ENCODE results near the gene TBC1D22A. TPM values are rescaled to one million over a fixed set of nuclear protein-coding genes. Genes with fewer than 3 reads are reported as not detected.
A peak's percentile ranks its signal among the peaks of the same experiment; 100 is the strongest.

Gene TBC1D22A
- total RNA-seq, 8 experiments from 2014 or later: 6.6 to 31.4 (median 12.3) TPM

DNA sequence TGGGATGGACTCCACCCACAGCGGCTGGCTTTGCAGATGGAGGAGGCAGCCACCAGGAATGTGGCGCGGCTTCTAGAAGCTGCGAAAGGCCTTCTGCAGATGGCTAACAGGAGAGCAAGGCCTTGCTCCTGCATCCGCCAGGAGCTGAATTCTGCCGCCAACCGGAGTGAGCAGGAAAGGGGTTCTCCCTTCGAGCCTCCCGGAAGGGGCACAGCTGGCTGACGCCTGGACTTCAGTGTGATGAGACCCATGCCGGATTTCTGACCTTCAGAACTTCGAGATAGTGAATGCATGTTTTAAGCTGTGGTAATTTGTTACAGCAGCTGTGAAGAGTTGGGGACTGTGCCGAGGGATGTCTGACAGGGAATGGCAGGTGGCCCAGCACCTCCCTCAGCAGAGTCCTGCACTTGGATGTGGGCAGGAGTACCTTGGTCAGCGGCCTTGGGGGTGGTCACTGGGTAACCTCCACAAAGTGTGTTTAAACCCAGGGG is 7.7 kb downstream of the TBC1D22A start:
- no peak overlapping the region for H3K4me3 ChIP-seq
- 40 to 90% (median 71%) methylated on average over 1 to 11 of the region's 14 CpGs; no CpG with 5 or more reads in 3 of the 10 experiments for WGBS, 10 experiments
- no peak overlapping the region for H3K27ac ChIP-seq
- no peaks in the 10 kb centered on the region for H3K4me1 ChIP-seq (replicated peaks in 1 of 2)
- in situ Hi-C loops (cut with MboI; ENCODE audit: low pct_unique_long_range_greater_than_20kb in 2 of 9, low sequenced_read_pairs in 9 of 9, unreplicated experiment in 9 of 9): no loop called here
- ATAC-seq (replicated peaks in 6 of 8): no peak

- ATAC-seq (replicated peaks in 6 of 8): no peak
- 80 to 99% (median 95%) methylated on average over 1 to 8 of the region's 9 CpGs; no CpG with 5 or more reads in 2 of the 10 experiments for WGBS, 10 experiments
- Histone ChIP-seq H3K27ac (no peak overlapping the region), H3K4me3 (no peak overlapping the region), H3K4me1 (replicated peaks in 1 of 2) (no peaks in the 10 kb centered on the region)
- in situ Hi-C loops (cut with MboI; ENCODE audit: low pct_unique_long_range_greater_than_20kb in 2 of 9, low sequenced_read_pairs in 9 of 9, unreplicated experiment in 9 of 9): no loop called here
These were observed 8.3 kb downstream of the TBC1D22A start for GRCh38 chr22:46770726-46771125.

- ATAC-seq (replicated peaks in 6 of 8): no peak
- 88 to 100% (median 100%) methylated on average over 2 to 3 of the region's 10 CpGs; no CpG with 5 or more reads in 6 of the 10 experiments for WGBS, 10 experiments
- Histone ChIP-seq H3K4me3 (no peak overlapping the region), H3K27ac (no peak overlapping the region), H3K4me1 (replicated peaks in 1 of 2) (no peaks in the 10 kb centered on the region)
- in situ Hi-C loops (cut with MboI; ENCODE audit: low pct_unique_long_range_greater_than_20kb in 2 of 9, low sequenced_read_pairs in 9 of 9, unreplicated experiment in 9 of 9): no loop called here
These were observed 10.6 kb downstream of the TBC1D22A start for GRCh38 chr22:46773076-46773475.

- 76 to 100% (median 95%) methylated on average over 1 to 11 of the region's 24 CpGs; no CpG with 5 or more reads in 3 of the 10 experiments for WGBS, 10 experiments
- in situ Hi-C loops (cut with MboI; ENCODE audit: low pct_unique_long_range_greater_than_20kb in 2 of 9, low sequenced_read_pairs in 9 of 9, unreplicated experiment in 9 of 9): no loop called here
- no peak overlapping the region for H3K27ac ChIP-seq
- no peaks in the 10 kb centered on the region for H3K4me1 ChIP-seq (replicated peaks in 1 of 2)
- H3K4me3 ChIP-seq: no peak overlapping the region
- no peak for ATAC-seq (replicated peaks in 6 of 8)
These were observed 12.0 kb downstream of the TBC1D22A start for GRCh38 chr22:46774253-46774979.

GRCh38 chr22:46774980-46775849 is 12.8 kb downstream of the TBC1D22A start:
- 83 to 93% (median 88%) methylated on average over 2 to 14 of the region's 20 CpGs; no CpG with 5 or more reads in 3 of the 10 experiments for WGBS, 10 experiments
- no peaks in the 10 kb centered on the region for H3K4me1 ChIP-seq (replicated peaks in 1 of 2)
- ATAC-seq (replicated peaks in 6 of 8): no peak
- no peak overlapping the region for H3K4me3 ChIP-seq
- H3K27ac ChIP-seq: no peak overlapping the region
- in situ Hi-C loops (cut with MboI; ENCODE audit: low pct_unique_long_range_greater_than_20kb in 2 of 9, low sequenced_read_pairs in 9 of 9, unreplicated experiment in 9 of 9): no loop called here

GRCh38 chr22:46775850-46776826 is 13.7 kb downstream of the TBC1D22A start:
- ATAC-seq (replicated peaks in 6 of 8): no peak
- Histone ChIP-seq H3K27ac (no peak overlapping the region), H3K4me1 (replicated peaks in 1 of 2) (no peaks in the 10 kb centered on the region), H3K4me3 (no peak overlapping the region)
- in situ Hi-C loops (cut with MboI; ENCODE audit: low pct_unique_long_range_greater_than_20kb in 2 of 9, low sequenced_read_pairs in 9 of 9, unreplicated experiment in 9 of 9): no loop called here
- 77 to 100% (median 92%) methylated on average over 2 to 9 of the region's 22 CpGs for WGBS, 10 experiments

- in situ Hi-C loops (cut with MboI; ENCODE audit: low pct_unique_long_range_greater_than_20kb in 2 of 9, low sequenced_read_pairs in 9 of 9, unreplicated experiment in 9 of 9): no loop called here
- H3K4me1 ChIP-seq (replicated peaks in 1 of 2): no peaks in the 10 kb centered on the region
- no peak overlapping the region for H3K4me3 ChIP-seq
- 50 to 100% (median 79%) methylated on average over 1 to 9 of the region's 18 CpGs for WGBS, 10 experiments
- no peak for ATAC-seq (replicated peaks in 6 of 8)
- no peak overlapping the region for H3K27ac ChIP-seq
These were observed 14.6 kb downstream of the TBC1D22A start for GRCh38 chr22:46776876-46777608.

GRCh38 chr22:46777609-46777970 is 15.1 kb downstream of the TBC1D22A start:
- in situ Hi-C loops (cut with MboI; ENCODE audit: low pct_unique_long_range_greater_than_20kb in 2 of 9, low sequenced_read_pairs in 9 of 9, unreplicated experiment in 9 of 9): no loop called here
- Histone ChIP-seq H3K4me1 (replicated peaks in 1 of 2) (no peaks in the 10 kb centered on the region), H3K27ac (no peak overlapping the region), H3K4me3 (no peak overlapping the region)
- ATAC-seq (replicated peaks in 6 of 8): peak in 2 of 8 experiments; percentile 10 to 37
- WGBS, 10 experiments: 41 to 95% (median 93%) methylated on average over 4 to 7 of the region's 11 CpGs; no CpG with 5 or more reads in 3 of the 10 experiments

DNA sequence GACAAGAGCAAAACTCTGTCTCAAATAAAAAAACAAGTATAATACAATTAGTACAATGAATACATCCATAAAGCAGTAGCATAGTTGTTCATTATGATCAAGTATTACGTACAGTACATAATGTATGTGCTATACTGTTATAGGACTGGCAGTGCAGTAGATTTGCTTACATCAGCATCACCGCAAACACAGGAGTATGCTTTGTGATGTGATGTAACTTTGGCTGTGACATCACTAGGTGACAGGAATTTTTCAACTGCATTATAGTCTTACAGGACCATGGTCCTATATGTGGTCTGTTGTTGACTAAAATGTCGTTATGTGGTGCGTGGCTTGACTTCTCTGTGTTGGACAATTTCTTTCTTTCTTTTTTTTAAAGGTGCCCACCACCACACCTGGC is 16.6 kb downstream of the TBC1D22A start:
- 80 to 100% (median 100%) methylated on average over 1 to 4 of the region's 4 CpGs; no CpG with 5 or more reads in 3 of the 10 experiments for WGBS, 10 experiments
- Histone ChIP-seq H3K27ac (no peak overlapping the region), H3K4me1 (replicated peaks in 1 of 2) (no peaks in the 10 kb centered on the region), H3K4me3 (no peak overlapping the region)
- peak in 2 of 8 experiments; percentile 33 to 40 for ATAC-seq (replicated peaks in 6 of 8)
- in situ Hi-C loops (cut with MboI; ENCODE audit: low pct_unique_long_range_greater_than_20kb in 2 of 9, low sequenced_read_pairs in 9 of 9, unreplicated experiment in 9 of 9): no loop called here

DNA sequence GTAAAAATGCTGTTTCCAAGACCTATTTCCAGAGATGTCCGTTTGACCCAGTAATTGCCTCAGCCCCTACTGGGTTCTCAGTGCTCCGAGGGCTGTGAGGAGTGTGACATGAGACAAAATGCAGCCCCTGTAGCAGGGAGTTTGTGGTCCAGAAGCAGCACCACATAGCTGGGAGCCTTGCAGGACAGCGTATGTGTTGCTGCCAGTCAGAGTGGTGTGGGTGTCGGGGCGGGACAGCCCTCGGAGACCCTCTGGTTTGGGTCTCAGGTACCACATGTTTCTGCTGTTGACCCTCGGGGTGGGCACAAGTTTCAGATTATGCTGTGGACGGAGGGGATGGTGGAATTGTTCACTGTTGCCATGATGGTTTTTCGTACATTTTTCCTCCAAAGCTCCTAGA is 17.2 kb downstream of the TBC1D22A start:
- H3K4me1 ChIP-seq (replicated peaks in 1 of 2): no peaks in the 10 kb centered on the region
- ATAC-seq (replicated peaks in 6 of 8): no peak
- in situ Hi-C loops (cut with MboI; ENCODE audit: low pct_unique_long_range_greater_than_20kb in 2 of 9, low sequenced_read_pairs in 9 of 9, unreplicated experiment in 9 of 9): no loop called here
- no peak overlapping the region for H3K27ac ChIP-seq
- H3K4me3 ChIP-seq: no peak overlapping the region
- 60 to 100% (median 87%) methylated on average over 1 to 8 of the region's 9 CpGs; no CpG with 5 or more reads in 2 of the 10 experiments for WGBS, 10 experiments

- H3K27ac ChIP-seq: no peak overlapping the region
- no peak overlapping the region for H3K4me3 ChIP-seq
- in situ Hi-C loops (cut with MboI; ENCODE audit: low pct_unique_long_range_greater_than_20kb in 2 of 9, low sequenced_read_pairs in 9 of 9, unreplicated experiment in 9 of 9): no loop called here
- WGBS, 10 experiments: 17 to 100% (median 84%) methylated on average over 1 to 8 of the region's 9 CpGs; no CpG with 5 or more reads in 2 of the 10 experiments
- peak in 1 of 8 experiments; percentile 41 for ATAC-seq (replicated peaks in 6 of 8)
- no peaks in the 10 kb centered on the region for H3K4me1 ChIP-seq (replicated peaks in 1 of 2)
These were observed 18.0 kb downstream of the TBC1D22A start for GRCh38 chr22:46780453-46780852.

- in situ Hi-C loops (cut with MboI; ENCODE audit: low pct_unique_long_range_greater_than_20kb in 2 of 9, low sequenced_read_pairs in 9 of 9, unreplicated experiment in 9 of 9): no loop called here
- Histone ChIP-seq H3K4me1 (replicated peaks in 1 of 2) (no peaks in the 10 kb centered on the region), H3K27ac (no peak overlapping the region), H3K4me3 (no peak overlapping the region)
- no peak for ATAC-seq (replicated peaks in 6 of 8)
- 80 to 90% methylated on average over 2 to 3 of the region's 9 CpGs; no CpG with 5 or more reads in 8 of the 10 experiments for WGBS, 10 experiments
These were observed 18.8 kb downstream of the TBC1D22A start for GRCh38 chr22:46781291-46781690.

Measured in motor neuron (in vitro differentiated cells).